HepG2 (cell line): ENCODE data around the gene UNC79.

Source experiments
- E2F1 ChIP-seq: sonication (generic); formaldehyde crosslinking; IDR thresholded peaks from 2 replicates; pipeline ENCODE4 v1.5.0; 2020; ENCODE audit warnings: missing genetic modification reagents
- HNRNPLL ChIP-seq: fragments of 200-400 bp; formaldehyde crosslinking; IDR thresholded peaks from 2 replicates; pipeline ENCODE4 v1.6.1; 2017; ENCODE audit warnings: mild to moderate bottlenecking, low read depth, low read length; ENCODE audit not compliant: poor library complexity, severe bottlenecking
- MAZ ChIP-seq, 2 experiments: sonication (generic) in 1 of 2; formaldehyde crosslinking in 1 of 2; IDR thresholded peaks; 2 replicates each; pipeline versions ENCODE4 v1.5.0 to v1.6.1; 2012 to 2020; ENCODE audit warnings: low read depth in 2 of 2, mild to moderate bottlenecking in 2 of 2, borderline replicate concordance in 1 of 2, improper control_type of control experiment in 1 of 2, low read length in 1 of 2, missing genetic modification reagents in 1 of 2, moderate library complexity in 1 of 2
- NFIC ChIP-seq: IDR thresholded peaks from 2 replicates; pipeline ENCODE4 v1.6.1; 2012; ENCODE audit warnings: mild to moderate bottlenecking, low read length, inconsistent platforms
- POLR2A ChIP-seq, 2 experiments: IDR thresholded peaks; 2 replicates each; pipeline ENCODE4 v1.6.1; 2011; ENCODE audit warnings: low read depth in 2 of 2, low read length in 2 of 2, mild to moderate bottlenecking in 1 of 2, moderate library complexity in 1 of 2; ENCODE audit not compliant: insufficient read depth in 1 of 2
- SRF ChIP-seq: IDR thresholded peaks from 2 replicates; pipeline ENCODE4 v1.6.1; 2011; ENCODE audit warnings: mild to moderate bottlenecking, low read depth, low read length, moderate library complexity
- ZBTB44 ChIP-seq: sonication (generic); formaldehyde crosslinking; IDR thresholded peaks from 2 replicates; pipeline ENCODE4 v1.4.0; 2020; ENCODE audit warnings: missing genetic modification reagents
- ZMYM3 ChIP-seq: sonication (generic); formaldehyde crosslinking; IDR thresholded peaks from 2 replicates; pipeline ENCODE4 v1.5.1; 2020; ENCODE audit warnings: mild to moderate bottlenecking, missing genetic modification reagents
- ZNF10 ChIP-seq: sonication (generic); formaldehyde crosslinking; IDR thresholded peaks from 2 replicates; pipeline ENCODE4 v1.4.0; 2020; ENCODE audit warnings: mild to moderate bottlenecking, low read depth, missing genetic modification reagents, borderline replicate concordance
- ZNF274 ChIP-seq: sonication (generic); formaldehyde crosslinking; IDR thresholded peaks from 2 replicates; pipeline ENCODE4 v1.5.1; 2020; ENCODE audit warnings: mild to moderate bottlenecking, missing genetic modification reagents
- ZSCAN12 ChIP-seq: sonication (generic); formaldehyde crosslinking; IDR thresholded peaks from 2 replicates; pipeline ENCODE4 v1.9.0; 2021; ENCODE audit warnings: mild to moderate bottlenecking, missing genetic modification reagents
- ZSCAN29 ChIP-seq: sonication (generic); formaldehyde crosslinking; conservative IDR thresholded peaks from 2 replicates; pipeline ENCODE4 v1.4.0; 2020; ENCODE audit warnings: mild to moderate bottlenecking, missing genetic modification reagents
- TF ChIP-seq, protein P1 (sequence below): sonication (generic); formaldehyde crosslinking; IDR thresholded peaks from 2 replicates; pipeline ENCODE4 v1.5.0; 2020; ENCODE audit warnings: mild to moderate bottlenecking, missing genetic modification reagents, moderate library complexity

- TF ChIP-seq ZSCAN12 (CRISPR knock-in tag): no peak
- no peak for TF ChIP-seq MAZ (IDR thresholded peaks at IDR 0.05; ENCODE audit: borderline replicate concordance, low read depth, low read length)
- TF ChIP-seq MAZ (CRISPR knock-in tag; IDR thresholded peaks at IDR 0.05; ENCODE audit: low read depth): no peak
- no peak for TF ChIP-seq NFIC
- no peak for TF ChIP-seq ZNF274 (CRISPR knock-in tag)
- TF ChIP-seq, protein P1, sequence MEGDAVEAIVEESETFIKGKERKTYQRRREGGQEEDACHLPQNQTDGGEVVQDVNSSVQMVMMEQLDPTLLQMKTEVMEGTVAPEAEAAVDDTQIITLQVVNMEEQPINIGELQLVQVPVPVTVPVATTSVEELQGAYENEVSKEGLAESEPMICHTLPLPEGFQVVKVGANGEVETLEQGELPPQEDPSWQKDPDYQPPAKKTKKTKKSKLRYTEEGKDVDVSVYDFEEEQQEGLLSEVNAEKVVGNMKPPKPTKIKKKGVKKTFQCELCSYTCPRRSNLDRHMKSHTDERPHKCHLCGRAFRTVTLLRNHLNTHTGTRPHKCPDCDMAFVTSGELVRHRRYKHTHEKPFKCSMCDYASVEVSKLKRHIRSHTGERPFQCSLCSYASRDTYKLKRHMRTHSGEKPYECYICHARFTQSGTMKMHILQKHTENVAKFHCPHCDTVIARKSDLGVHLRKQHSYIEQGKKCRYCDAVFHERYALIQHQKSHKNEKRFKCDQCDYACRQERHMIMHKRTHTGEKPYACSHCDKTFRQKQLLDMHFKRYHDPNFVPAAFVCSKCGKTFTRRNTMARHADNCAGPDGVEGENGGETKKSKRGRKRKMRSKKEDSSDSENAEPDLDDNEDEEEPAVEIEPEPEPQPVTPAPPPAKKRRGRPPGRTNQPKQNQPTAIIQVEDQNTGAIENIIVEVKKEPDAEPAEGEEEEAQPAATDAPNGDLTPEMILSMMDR: no peak
- no peak for TF ChIP-seq SRF
- TF ChIP-seq E2F1: no peak
- TF ChIP-seq ZSCAN29: no peak
- no peak for TF ChIP-seq POLR2A (IDR thresholded peaks at IDR 0.05; ENCODE audit: insufficient read depth in 1 of 2, low read depth in 2 of 2, low read length in 2 of 2)
- no peak for TF ChIP-seq ZMYM3 (CRISPR knock-in tag)
- no peak for TF ChIP-seq HNRNPLL
- no peak for TF ChIP-seq ZBTB44
- TF ChIP-seq ZNF10 (CRISPR knock-in tag): no peak
Measured at GRCh38 chr14:93643127-93643526, 212.4 kb downstream of the UNC79 start.
